Measurements from ENCODE around the gene APOBEC3F. TPM values are rescaled to one million over a fixed set of nuclear protein-coding genes. Genes with fewer than 3 reads are reported as not detected.
A peak's percentile ranks its signal among the peaks of the same experiment; 100 is the strongest.
"Not testable (repeated sequence)": the region's sequence is repeated elsewhere in the genome, so short reads cannot be mapped to it uniquely, and the experiment has no call there.

The APOBEC3F gene
- total RNA-seq, 1 donor, result 5.6 TPM

GRCh38 chr22:39055658-39056057, 15.0 kb downstream of the APOBEC3F start:
- DNase-seq (ENCODE audit: low read depth), result no peak
- H3K4me3 ChIP-seq (ENCODE audit: low read depth, low read length), result no peak overlapping the region
- TF ChIP-seq CTCF (IDR thresholded peaks at IDR 0.05; ENCODE audit: insufficient read depth, low read depth, low read length), result no peak

- H3K4me3 ChIP-seq (ENCODE audit: low read depth, low read length); DNase-seq (ENCODE audit: low read depth): not testable (repeated sequence)
These were observed 20.6 kb downstream of the APOBEC3F start for GRCh38 chr22:39061290-39061689.

- not testable (repeated sequence) for DNase-seq (ENCODE audit: low read depth); H3K4me3 ChIP-seq (ENCODE audit: low read depth, low read length)
These were observed 21.3 kb downstream of the APOBEC3F start for GRCh38 chr22:39061951-39062350.

- not testable (repeated sequence) for H3K4me3 ChIP-seq (ENCODE audit: low read depth, low read length); DNase-seq (ENCODE audit: low read depth)
These were observed 23.2 kb downstream of the APOBEC3F start for GRCh38 chr22:39063904-39064303.

- H3K4me3 ChIP-seq (ENCODE audit: low read depth, low read length); DNase-seq (ENCODE audit: low read depth): not testable (repeated sequence)
These were observed 26.0 kb downstream of the APOBEC3F start for GRCh38 chr22:39066442-39067276.

- H3K4me3 ChIP-seq (ENCODE audit: low read depth, low read length), result no peak overlapping the region
- no peak for DNase-seq (ENCODE audit: low read depth)
- no peak for TF ChIP-seq CTCF (IDR thresholded peaks at IDR 0.05; ENCODE audit: insufficient read depth, low read depth, low read length)
These were observed 27.5 kb downstream of the APOBEC3F start for GRCh38 chr22:39068033-39068785.

GRCh38 chr22:39070186-39070585, 29.5 kb downstream of the APOBEC3F start:
- H3K4me3 ChIP-seq (ENCODE audit: low read depth, low read length), result no peak overlapping the region
- TF ChIP-seq CTCF (IDR thresholded peaks at IDR 0.05; ENCODE audit: insufficient read depth, low read depth, low read length), result no peak
- no peak for DNase-seq (ENCODE audit: low read depth)

GRCh38 chr22:39072581-39072981, 31.9 kb downstream of the APOBEC3F start:
- DNase-seq (ENCODE audit: low read depth); H3K4me3 ChIP-seq (ENCODE audit: low read depth, low read length): not testable (repeated sequence)

- DNase-seq (ENCODE audit: low read depth), result no peak
- no peak overlapping the region for H3K4me3 ChIP-seq (ENCODE audit: low read depth, low read length)
- no peak for TF ChIP-seq CTCF (IDR thresholded peaks at IDR 0.05; ENCODE audit: insufficient read depth, low read depth, low read length)
These were observed 33.3 kb downstream of the APOBEC3F start for GRCh38 chr22:39073981-39074380.

- H3K4me3 ChIP-seq (ENCODE audit: low read depth, low read length); DNase-seq (ENCODE audit: low read depth): not testable (repeated sequence)
These were observed 35.7 kb downstream of the APOBEC3F start for GRCh38 chr22:39076155-39077025.

- DNase-seq (ENCODE audit: low read depth), result peak; percentile 81
- peak within 1 kb of the TSS; percentile 71 for H3K4me3 ChIP-seq (ENCODE audit: low read depth, low read length)
These were observed 36.6 kb downstream of the APOBEC3F start, which contains the start of gene APOBEC3G for GRCh38 chr22:39077026-39077840. APOBEC3G (plus strand) TSS chr22:39077275; CDS start chr22:39077362, 87 bp downstream.

- peak overlapping the region; percentile 71 for H3K4me3 ChIP-seq (ENCODE audit: low read depth, low read length)
- DNase-seq (ENCODE audit: low read depth), result not testable (repeated sequence)
These were observed 37.2 kb downstream of the APOBEC3F start for GRCh38 chr22:39077912-39078311.
